PC-3 (cell line): ENCODE measurements around the gene DGLUCY. TPM values are rescaled to one million over a fixed set of nuclear protein-coding genes. Genes with fewer than 3 reads are reported as not detected.

Source experiments
- ATAC-seq: fragments of 200-7000 bp; cut with Tn5 transposase; 2 replicates; pipeline ENCODE4 v1.9.1; 2020; ENCODE audit warnings: mild to moderate bottlenecking, moderate library complexity
- BruUV-seq: library from RNA; stranded (reverse); fragments of 400-500 nt; replicated peaks from 2 replicates; lab custom pipeline; 2021; lab: Mats Ljungman, UMichigan
- CTCF ChIA-PET: fragments of 300-600 bp; sonication (Branson Sonifier 250); formaldehyde crosslinking; loops from one replicate; lab custom pipeline; 2022; ENCODE audit warnings: antibody characterized with exemption; lab: Charles Lee
- POLR2A ChIA-PET: fragments of 300-600 bp; sonication (Branson Sonifier 250); formaldehyde crosslinking; loops from one replicate; lab custom pipeline; 2022; ENCODE audit warnings: antibody characterized with exemption; ENCODE audit not compliant: unreplicated experiment; lab: Charles Lee
- DNase-seq: peaks from one replicate; pipeline ENCODE4 v3.0.0-alpha.2; 2015
- H2AFZ ChIP-seq: fragments of 300-600 bp; sonication (generic); 2 replicates; pipeline ENCODE4 v1.6.0; 2016; ENCODE audit warnings: antibody characterized with exemption, low read length
- H3F3A ChIP-seq: fragments of 300-600 bp; sonication (generic); one replicate; pipeline ENCODE4 v1.6.0; 2017; ENCODE audit warnings: antibody characterized with exemption, low read length, control low read depth, mild to moderate bottlenecking; ENCODE audit not compliant: unreplicated experiment
- H3K27ac ChIP-seq: fragments of 300-600 bp; sonication (generic); 2 replicates; pipeline ENCODE4 v1.5.1; 2016; ENCODE audit warnings: mild to moderate bottlenecking, low read length
- H3K27me3 ChIP-seq: fragments of 300-600 bp; sonication (generic); 2 replicates; pipeline ENCODE4 v1.6.1; 2016; ENCODE audit warnings: low read length, mixed read lengths
- H3K36me3 ChIP-seq: fragments of 300-600 bp; sonication (generic); 2 replicates; pipeline ENCODE4 v1.6.1; 2016; ENCODE audit warnings: low read depth, mixed run types, low read length, mixed read lengths
- H3K4me1 ChIP-seq: fragments of 300-600 bp; sonication (generic); 2 replicates; pipeline ENCODE4 v1.5.1; 2016; ENCODE audit warnings: low read length; ENCODE audit not compliant: insufficient read depth
- H3K4me2 ChIP-seq: fragments of 300-600 bp; sonication (generic); 2 replicates; pipeline ENCODE4 v1.6.0; 2016; ENCODE audit warnings: low read length
- H3K4me3 ChIP-seq: fragments of 300-600 bp; sonication (generic); 2 replicates; pipeline ENCODE4 v1.5.1; 2016; ENCODE audit warnings: mild to moderate bottlenecking, low read length, mixed read lengths
- H3K79me2 ChIP-seq: fragments of 300-600 bp; sonication (generic); 2 replicates; pipeline ENCODE4 v1.6.1; 2017; ENCODE audit warnings: low read length, mixed read lengths
- H3K9ac ChIP-seq: fragments of 300-600 bp; sonication (generic); 2 replicates; pipeline ENCODE4 v1.6.0; 2016; ENCODE audit warnings: mild to moderate bottlenecking, low read length
- H3K9me2 ChIP-seq: fragments of 300-600 bp; sonication (generic); replicated peaks from 2 replicates; pipeline ENCODE4 v1.6.1; 2016; ENCODE audit warnings: mixed run types, low read length, mixed read lengths
- H3K9me3 ChIP-seq: fragments of 300-600 bp; sonication (generic); 2 replicates; pipeline ENCODE4 v1.6.1; 2016; ENCODE audit warnings: low read length, mixed read lengths
- H4K20me1 ChIP-seq: fragments of 300-600 bp; sonication (generic); 2 replicates; pipeline ENCODE4 v1.6.1; 2016; ENCODE audit warnings: low read length, mixed read lengths
- EZH2 ChIP-seq: fragments of 300-600 bp; sonication (generic); IDR thresholded peaks from one replicate; pipeline ENCODE4 v1.6.1; 2017; ENCODE audit warnings: antibody characterized with exemption, mild to moderate bottlenecking, low read length; ENCODE audit not compliant: unreplicated experiment
- EZH2phosphoT487 ChIP-seq: fragments of 300-600 bp; sonication (generic); IDR thresholded peaks from 2 replicates; pipeline ENCODE4 v1.6.1; 2018; ENCODE audit warnings: mild to moderate bottlenecking, antibody characterized with exemption, low read length, borderline replicate concordance
- intact Hi-C: fragments of 100-400 bp; cut with micrococcal nuclease; formaldehyde crosslinking; loops from 2 replicates; pipeline ENCODE4 v1.9.0; 2023
- total RNA-seq: library from RNA; depleted of rRNA; stranded (reverse); fragments of >200 nt; gene quantifications from 2 replicates; pipeline ENCODE4 v1.2.3, GENCODE V29; 2014
- TF ChIP-seq, protein P1 (sequence below): fragments of 300-600 bp; sonication (generic); conservative IDR thresholded peaks from 2 replicates; pipeline ENCODE4 v1.5.1; 2017; ENCODE audit warnings: antibody characterized with exemption, low read depth, mild to moderate bottlenecking, low read length

Gene DGLUCY
- total RNA-seq, 1 experiment from 2014 or later = 0.84 TPM

DNA sequence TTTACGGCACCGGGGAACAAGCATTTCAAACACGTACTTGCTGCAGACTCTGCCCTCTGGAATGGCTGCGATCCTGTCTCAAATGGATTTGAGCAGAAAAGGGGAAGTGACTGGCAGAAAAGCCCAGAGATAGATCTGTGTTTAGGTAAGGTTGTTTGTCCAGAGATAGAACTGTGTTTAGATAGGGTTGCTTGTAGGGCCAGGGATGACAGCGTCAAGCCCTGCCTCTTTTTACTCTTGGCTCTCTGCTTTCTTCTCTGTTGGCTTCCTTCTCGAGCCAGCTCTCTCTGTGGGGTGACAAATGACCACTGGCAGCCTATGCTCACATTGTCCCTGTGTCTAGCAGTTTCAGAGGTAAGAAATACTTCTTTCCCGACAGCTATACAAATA lies 11.4 kb downstream of the DGLUCY start:
- no peak for ATAC-seq
- Histone ChIP-seq H3K9ac (no peak overlapping the region), H3K4me3 (no peak overlapping the region), H3K4me1 (no peaks in the 10 kb centered on the region), H3K9me3 (no peaks in the 10 kb centered on the region), H2AFZ (no peak overlapping the region), H3K4me2 (no peak overlapping the region), H3K9me2 (no peaks in the 10 kb centered on the region), H3K27me3 (no peaks in the 10 kb centered on the region), H3K27ac (no peak overlapping the region), H3K79me2 (no peaks in the 10 kb centered on the region), H3K36me3 (no peaks in the 10 kb centered on the region), H3F3A (no peaks in the 10 kb centered on the region), H4K20me1 (no peaks in the 10 kb centered on the region)
- POLR2A ChIA-PET = no interaction called here
- CTCF ChIA-PET = no interaction called here
- TF ChIP-seq, protein P1, sequence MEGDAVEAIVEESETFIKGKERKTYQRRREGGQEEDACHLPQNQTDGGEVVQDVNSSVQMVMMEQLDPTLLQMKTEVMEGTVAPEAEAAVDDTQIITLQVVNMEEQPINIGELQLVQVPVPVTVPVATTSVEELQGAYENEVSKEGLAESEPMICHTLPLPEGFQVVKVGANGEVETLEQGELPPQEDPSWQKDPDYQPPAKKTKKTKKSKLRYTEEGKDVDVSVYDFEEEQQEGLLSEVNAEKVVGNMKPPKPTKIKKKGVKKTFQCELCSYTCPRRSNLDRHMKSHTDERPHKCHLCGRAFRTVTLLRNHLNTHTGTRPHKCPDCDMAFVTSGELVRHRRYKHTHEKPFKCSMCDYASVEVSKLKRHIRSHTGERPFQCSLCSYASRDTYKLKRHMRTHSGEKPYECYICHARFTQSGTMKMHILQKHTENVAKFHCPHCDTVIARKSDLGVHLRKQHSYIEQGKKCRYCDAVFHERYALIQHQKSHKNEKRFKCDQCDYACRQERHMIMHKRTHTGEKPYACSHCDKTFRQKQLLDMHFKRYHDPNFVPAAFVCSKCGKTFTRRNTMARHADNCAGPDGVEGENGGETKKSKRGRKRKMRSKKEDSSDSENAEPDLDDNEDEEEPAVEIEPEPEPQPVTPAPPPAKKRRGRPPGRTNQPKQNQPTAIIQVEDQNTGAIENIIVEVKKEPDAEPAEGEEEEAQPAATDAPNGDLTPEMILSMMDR = no peak
- TF ChIP-seq EZH2 (no peak), EZH2phosphoT487 (no peak)
- no TSS peak for BruUV-seq
- DNase-seq = no peak
- intact Hi-C loops = no loop called here

DNA sequence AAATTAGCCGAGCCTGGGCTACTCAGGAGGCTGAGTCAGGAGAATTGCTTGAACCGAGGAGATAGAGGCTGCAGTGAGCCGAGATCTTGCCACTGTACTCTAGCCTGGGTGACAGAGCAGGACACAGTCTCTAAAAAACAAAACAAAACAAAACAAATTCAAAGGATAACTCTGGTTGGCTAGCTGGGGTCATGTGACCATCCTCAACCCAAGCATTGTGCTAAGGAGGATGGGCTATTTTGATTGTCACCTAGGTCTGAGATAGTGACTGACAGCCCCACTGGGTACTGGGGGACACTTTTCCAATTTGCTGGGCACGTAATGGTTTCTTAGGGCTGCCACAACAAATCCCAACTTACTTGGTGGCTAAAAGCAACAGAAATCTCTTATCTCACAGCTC lies 11.9 kb downstream of the DGLUCY start:
- H3K9me2 ChIP-seq = no peaks in the 10 kb centered on the region
- no peaks in the 10 kb centered on the region for H3K27me3 ChIP-seq
- H3K9ac ChIP-seq = no peak overlapping the region
- POLR2A ChIA-PET = no interaction called here
- no peaks in the 10 kb centered on the region for H3K36me3 ChIP-seq
- H3K4me2 ChIP-seq = no peak overlapping the region
- no peaks in the 10 kb centered on the region for H4K20me1 ChIP-seq
- BruUV-seq = no TSS peak
- no peak overlapping the region for H2AFZ ChIP-seq
- DNase-seq = no peak
- intact Hi-C loops = no loop called here
- H3K4me3 ChIP-seq = no peak overlapping the region
- no peaks in the 10 kb centered on the region for H3F3A ChIP-seq
- CTCF ChIA-PET = no interaction called here
- no peak for ATAC-seq
- H3K4me1 ChIP-seq = no peaks in the 10 kb centered on the region
- H3K79me2 ChIP-seq = no peaks in the 10 kb centered on the region
- TF ChIP-seq EZH2 (no peak), EZH2phosphoT487 (no peak)
- TF ChIP-seq, protein P1 = no peak
- H3K9me3 ChIP-seq = no peaks in the 10 kb centered on the region
- H3K27ac ChIP-seq = no peak overlapping the region

DNA sequence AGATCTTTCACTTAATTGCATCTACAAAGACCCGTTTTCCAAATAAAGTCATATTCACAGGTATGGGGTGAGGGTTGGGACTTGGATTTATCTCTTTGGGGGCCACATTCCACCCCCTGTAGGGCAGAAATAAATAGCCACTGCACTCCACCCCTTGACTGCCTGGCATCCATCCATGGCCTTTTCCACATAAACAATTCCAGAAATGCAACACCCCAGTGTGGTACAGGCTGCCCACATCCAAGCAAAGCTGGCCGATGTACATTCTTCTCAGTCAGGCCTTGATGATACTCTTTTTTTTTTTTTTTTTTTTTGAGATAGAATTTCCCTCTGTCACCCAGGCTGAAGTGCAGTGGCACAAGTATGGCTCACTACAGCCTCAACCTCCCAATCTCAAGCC lies 12.9 kb downstream of the DGLUCY start:
- Histone ChIP-seq H3K27ac (no peak overlapping the region), H3K4me1 (no peaks in the 10 kb centered on the region), H4K20me1 (no peaks in the 10 kb centered on the region), H2AFZ (no peak overlapping the region), H3F3A (no peaks in the 10 kb centered on the region), H3K4me3 (no peak overlapping the region), H3K36me3 (no peaks in the 10 kb centered on the region), H3K27me3 (no peaks in the 10 kb centered on the region), H3K79me2 (no peaks in the 10 kb centered on the region), H3K9me3 (no peaks in the 10 kb centered on the region), H3K9ac (no peak overlapping the region), H3K9me2 (no peaks in the 10 kb centered on the region), H3K4me2 (no peak overlapping the region)
- TF ChIP-seq EZH2phosphoT487 (no peak), EZH2 (no peak)
- TF ChIP-seq, protein P1 = no peak
- BruUV-seq = no TSS peak
- intact Hi-C loops = no loop called here
- POLR2A ChIA-PET = no interaction called here
- ATAC-seq = no peak
- no peak for DNase-seq
- CTCF ChIA-PET = no interaction called here
